Panc1 (cell line): ENCODE data around the gene CT45A3.

ENCODE experiments used
- POLR2AphosphoS5 ChIP-seq: IDR thresholded peaks from 2 replicates; pipeline ENCODE4 v1.6.1; 2012; ENCODE audit warnings: mild to moderate bottlenecking, low read depth, low read length, moderate library complexity
- TF ChIP-seq, protein P1 (sequence below): fragments of 450-650 bp; IDR thresholded peaks from 2 replicates; pipeline ENCODE4 v1.5.1; 2017; ENCODE audit warnings: mild to moderate bottlenecking

DNA sequence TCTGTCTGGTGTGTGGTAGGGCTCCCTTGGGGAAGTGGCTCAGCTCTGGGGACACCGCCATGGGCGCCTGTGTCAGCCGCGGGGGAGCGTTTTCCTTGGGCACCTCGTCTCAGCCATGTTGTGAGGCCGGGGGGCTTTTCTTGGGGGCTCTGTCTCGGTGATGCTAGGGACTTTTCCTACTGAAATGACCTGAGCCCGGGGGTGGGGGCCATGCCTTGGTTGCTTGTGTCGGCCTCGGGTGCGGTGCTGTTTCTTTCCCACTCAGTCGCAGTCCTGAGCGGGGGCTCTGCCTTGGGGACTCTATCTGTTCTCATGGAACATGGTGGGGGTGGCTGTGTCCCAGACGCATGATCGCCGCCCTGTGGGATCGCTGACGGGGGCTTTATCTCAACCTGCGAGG, 54.2 kb downstream of the CT45A3 start:
- TF ChIP-seq, protein P1, sequence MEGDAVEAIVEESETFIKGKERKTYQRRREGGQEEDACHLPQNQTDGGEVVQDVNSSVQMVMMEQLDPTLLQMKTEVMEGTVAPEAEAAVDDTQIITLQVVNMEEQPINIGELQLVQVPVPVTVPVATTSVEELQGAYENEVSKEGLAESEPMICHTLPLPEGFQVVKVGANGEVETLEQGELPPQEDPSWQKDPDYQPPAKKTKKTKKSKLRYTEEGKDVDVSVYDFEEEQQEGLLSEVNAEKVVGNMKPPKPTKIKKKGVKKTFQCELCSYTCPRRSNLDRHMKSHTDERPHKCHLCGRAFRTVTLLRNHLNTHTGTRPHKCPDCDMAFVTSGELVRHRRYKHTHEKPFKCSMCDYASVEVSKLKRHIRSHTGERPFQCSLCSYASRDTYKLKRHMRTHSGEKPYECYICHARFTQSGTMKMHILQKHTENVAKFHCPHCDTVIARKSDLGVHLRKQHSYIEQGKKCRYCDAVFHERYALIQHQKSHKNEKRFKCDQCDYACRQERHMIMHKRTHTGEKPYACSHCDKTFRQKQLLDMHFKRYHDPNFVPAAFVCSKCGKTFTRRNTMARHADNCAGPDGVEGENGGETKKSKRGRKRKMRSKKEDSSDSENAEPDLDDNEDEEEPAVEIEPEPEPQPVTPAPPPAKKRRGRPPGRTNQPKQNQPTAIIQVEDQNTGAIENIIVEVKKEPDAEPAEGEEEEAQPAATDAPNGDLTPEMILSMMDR = no peak
- TF ChIP-seq POLR2AphosphoS5 = no peak
